Measurements from ENCODE around the gene POLR2J2. TPM values are rescaled to one million over a fixed set of nuclear protein-coding genes. Genes with fewer than 3 reads are reported as not detected.
"Not testable (repeated sequence)": the region's sequence is repeated elsewhere in the genome, so short reads cannot be mapped to it uniquely, and the experiment has no call there.

The POLR2J2 gene
- total and polyA plus RNA-seq, 10 of the 15 experiments (the other 5 are each of a cell fraction or from before 2014, with no cell fraction given) = 0.80 to 16.3 (median 6.6) TPM

DNA sequence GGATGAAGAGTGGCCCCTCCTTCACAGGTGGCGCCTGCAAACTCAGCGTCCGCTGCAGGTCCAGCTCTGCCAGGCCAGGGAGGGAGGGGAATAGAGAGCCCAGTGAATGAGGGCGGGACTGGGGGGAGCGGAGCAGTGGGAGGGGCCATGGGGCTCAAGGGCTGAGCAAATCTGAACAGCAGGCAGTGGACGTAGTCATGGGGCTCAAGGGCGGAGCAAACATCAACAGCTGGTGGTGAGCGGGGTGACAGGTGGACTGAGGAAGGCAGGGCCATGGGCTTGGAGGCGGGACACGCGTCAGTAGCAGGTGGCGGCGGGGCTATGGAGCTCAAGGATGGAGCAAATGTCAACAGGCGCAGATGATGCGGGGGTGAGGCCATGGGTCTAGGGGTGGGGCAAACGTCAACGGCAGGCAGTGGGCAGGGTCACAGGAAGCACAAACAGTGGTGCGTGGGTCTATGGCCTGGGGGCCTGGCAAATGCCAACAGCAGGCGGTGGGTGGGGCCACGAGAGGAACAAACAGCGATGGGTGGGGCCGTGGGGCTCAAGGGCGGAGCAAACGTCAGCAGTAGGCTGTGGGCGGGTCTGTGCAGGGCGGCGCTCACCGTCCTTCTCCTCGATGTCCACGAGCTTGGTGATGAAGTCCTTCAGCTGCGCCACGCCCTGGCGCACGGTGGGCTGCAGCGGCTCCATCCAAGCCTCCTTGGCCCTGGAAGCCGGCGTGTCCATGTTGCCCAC, 17.0 kb upstream of the POLR2J2 start:
- FAIRE-seq; H3K9me3 ChIP-seq (replicated peaks; ENCODE audit: control insufficient read depth, insufficient read depth, low read length); DNase-seq (ENCODE audit: low read depth, low spot score); H3K79me2 ChIP-seq (ENCODE audit: control insufficient read depth, insufficient read depth, low read length); POLR2A ChIA-PET; H3K27ac ChIP-seq (ENCODE audit: control insufficient read depth, insufficient read depth); intact Hi-C loops (cut with micrococcal nuclease; ENCODE audit: unreplicated experiment); H4K20me1 ChIP-seq (ENCODE audit: control insufficient read depth, insufficient read depth); in situ Hi-C loops (cut with MboI); H2AFZ ChIP-seq (ENCODE audit: control insufficient read depth, low read depth, low read length); H3K36me3 ChIP-seq (ENCODE audit: control insufficient read depth in 2 of 2, insufficient read depth in 2 of 2, low read length in 1 of 2); SMC1A ChIA-PET (ENCODE audit: uncharacterized antibody, unreplicated experiment); H3K4me2 ChIP-seq (ENCODE audit: control insufficient read depth, insufficient read depth); BruUV-seq (replicated peaks); RAD21 ChIA-PET (ENCODE audit: unreplicated experiment); H3K9ac ChIP-seq (ENCODE audit: control insufficient read depth, insufficient read depth, low read length); CTCF ChIA-PET; H3K4me1 ChIP-seq (ENCODE audit: control insufficient read depth, insufficient read depth, low read length); H3K4me3 ChIP-seq; H3K27me3 ChIP-seq (replicated peaks in 1 of 2; ENCODE audit: control insufficient read depth in 2 of 2, insufficient read depth in 2 of 2, low read length in 1 of 2): not testable (repeated sequence)
- peak; percentile 94 for ATAC-seq
- WGBS (ENCODE audit: insufficient coverage, insufficient replicate concordance, low lambda C conversion rate, missing lambda C conversion rate) = no CpG with 5 or more reads among the region's 37 CpGs

DNA sequence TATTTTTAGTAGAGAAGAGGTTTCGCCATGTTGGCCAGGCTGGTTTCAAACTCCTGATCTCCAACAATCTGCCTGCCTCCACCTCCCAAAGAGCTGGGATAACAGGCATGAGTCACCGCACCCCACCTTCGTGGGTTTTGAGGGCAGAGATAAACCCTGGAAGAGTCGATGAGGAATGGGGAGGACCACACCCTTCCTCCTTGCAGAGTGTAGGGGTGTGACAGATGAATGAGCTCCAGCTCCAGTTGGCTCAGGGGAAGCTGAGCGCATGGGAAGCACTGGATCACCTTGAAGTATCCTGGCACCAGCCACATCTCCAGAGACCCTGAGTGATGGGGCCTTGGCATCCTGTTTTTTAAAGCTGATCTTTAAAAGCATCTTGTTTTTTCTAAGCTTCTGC, 11.1 kb upstream of the POLR2J2 start:
- H2AFZ ChIP-seq (ENCODE audit: control insufficient read depth, low read depth, low read length); FAIRE-seq; H3K4me3 ChIP-seq; H3K27me3 ChIP-seq (replicated peaks in 1 of 2; ENCODE audit: control insufficient read depth in 2 of 2, insufficient read depth in 2 of 2, low read length in 1 of 2); DNase-seq (ENCODE audit: low read depth, low spot score); H3K9ac ChIP-seq (ENCODE audit: control insufficient read depth, insufficient read depth, low read length); intact Hi-C loops (cut with micrococcal nuclease; ENCODE audit: unreplicated experiment); H3K4me2 ChIP-seq (ENCODE audit: control insufficient read depth, insufficient read depth); H3K36me3 ChIP-seq (ENCODE audit: control insufficient read depth in 2 of 2, insufficient read depth in 2 of 2, low read length in 1 of 2); H3K27ac ChIP-seq (ENCODE audit: control insufficient read depth, insufficient read depth); CTCF ChIA-PET; SMC1A ChIA-PET (ENCODE audit: uncharacterized antibody, unreplicated experiment); ATAC-seq; POLR2A ChIA-PET; H4K20me1 ChIP-seq (ENCODE audit: control insufficient read depth, insufficient read depth); H3K79me2 ChIP-seq (ENCODE audit: control insufficient read depth, insufficient read depth, low read length); H3K9me3 ChIP-seq (replicated peaks; ENCODE audit: control insufficient read depth, insufficient read depth, low read length); RAD21 ChIA-PET (ENCODE audit: unreplicated experiment); H3K4me1 ChIP-seq (ENCODE audit: control insufficient read depth, insufficient read depth, low read length); BruUV-seq (replicated peaks); in situ Hi-C loops (cut with MboI): not testable (repeated sequence)
- no CpG with 5 or more reads among the region's 5 CpGs for WGBS (ENCODE audit: insufficient coverage, insufficient replicate concordance, low lambda C conversion rate, missing lambda C conversion rate)

DNA sequence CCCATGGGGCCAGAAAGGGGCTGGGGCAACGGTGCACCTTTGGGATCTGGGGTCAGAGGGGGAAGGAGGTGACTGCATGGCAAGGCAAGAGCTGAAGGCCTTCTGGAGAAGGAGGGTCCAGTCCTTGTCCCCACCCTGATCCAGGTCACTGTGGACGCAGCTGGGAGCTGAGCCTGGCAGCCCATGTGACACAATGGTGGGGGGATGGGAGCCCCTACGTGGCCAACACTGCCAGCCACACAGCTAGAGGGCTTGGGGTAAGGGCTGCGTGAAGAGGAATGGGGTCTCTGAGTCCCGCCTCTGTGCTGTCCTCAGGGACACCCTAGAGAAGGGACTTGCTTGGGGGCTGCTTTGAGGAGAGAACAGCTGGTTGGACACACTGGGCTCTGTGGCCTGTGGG, 9.3 kb upstream of the POLR2J2 start:
- DNase-seq (ENCODE audit: low read depth, low spot score); POLR2A ChIA-PET; H3K4me3 ChIP-seq; H3K27ac ChIP-seq (ENCODE audit: control insufficient read depth, insufficient read depth); H4K20me1 ChIP-seq (ENCODE audit: control insufficient read depth, insufficient read depth); BruUV-seq (replicated peaks); H2AFZ ChIP-seq (ENCODE audit: control insufficient read depth, low read depth, low read length); CTCF ChIA-PET; H3K9ac ChIP-seq (ENCODE audit: control insufficient read depth, insufficient read depth, low read length); H3K4me1 ChIP-seq (ENCODE audit: control insufficient read depth, insufficient read depth, low read length); RAD21 ChIA-PET (ENCODE audit: unreplicated experiment); FAIRE-seq; H3K4me2 ChIP-seq (ENCODE audit: control insufficient read depth, insufficient read depth); H3K9me3 ChIP-seq (replicated peaks; ENCODE audit: control insufficient read depth, insufficient read depth, low read length); H3K79me2 ChIP-seq (ENCODE audit: control insufficient read depth, insufficient read depth, low read length); H3K27me3 ChIP-seq (replicated peaks in 1 of 2; ENCODE audit: control insufficient read depth in 2 of 2, insufficient read depth in 2 of 2, low read length in 1 of 2); ATAC-seq; SMC1A ChIA-PET (ENCODE audit: uncharacterized antibody, unreplicated experiment); H3K36me3 ChIP-seq (ENCODE audit: control insufficient read depth in 2 of 2, insufficient read depth in 2 of 2, low read length in 1 of 2); in situ Hi-C loops (cut with MboI); intact Hi-C loops (cut with micrococcal nuclease; ENCODE audit: unreplicated experiment): not testable (repeated sequence)
- WGBS (ENCODE audit: insufficient coverage, insufficient replicate concordance, low lambda C conversion rate, missing lambda C conversion rate) = no CpG with 5 or more reads among the region's 5 CpGs

DNA sequence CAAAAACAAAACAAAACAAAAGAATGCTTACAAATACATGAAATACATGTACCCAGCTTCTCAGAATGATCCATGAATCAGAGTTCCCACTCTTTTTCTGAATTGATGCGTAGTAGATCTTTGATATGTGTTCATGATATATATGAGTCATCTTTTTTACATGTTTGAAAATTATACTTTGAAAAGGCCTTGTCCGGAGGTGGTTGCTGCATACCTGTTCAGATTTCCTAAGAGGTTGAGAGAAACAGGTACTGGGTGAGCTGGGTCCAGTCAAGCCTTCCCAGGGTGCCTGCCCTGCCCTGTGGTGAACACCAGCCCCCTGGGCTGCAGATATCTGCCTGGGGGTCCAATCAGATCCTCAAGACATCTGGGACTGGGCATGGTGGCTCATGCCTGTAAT, 4.1 kb upstream of the POLR2J2 start:
- ATAC-seq; H3K9me3 ChIP-seq (replicated peaks; ENCODE audit: control insufficient read depth, insufficient read depth, low read length); H3K27me3 ChIP-seq (replicated peaks in 1 of 2; ENCODE audit: control insufficient read depth in 2 of 2, insufficient read depth in 2 of 2, low read length in 1 of 2); RAD21 ChIA-PET (ENCODE audit: unreplicated experiment); H3K36me3 ChIP-seq (ENCODE audit: control insufficient read depth in 2 of 2, insufficient read depth in 2 of 2, low read length in 1 of 2); in situ Hi-C loops (cut with MboI); BruUV-seq (replicated peaks); H3K9ac ChIP-seq (ENCODE audit: control insufficient read depth, insufficient read depth, low read length); CTCF ChIA-PET; DNase-seq (ENCODE audit: low read depth, low spot score); H3K4me3 ChIP-seq; H3K4me1 ChIP-seq (ENCODE audit: control insufficient read depth, insufficient read depth, low read length); H3K27ac ChIP-seq (ENCODE audit: control insufficient read depth, insufficient read depth); SMC1A ChIA-PET (ENCODE audit: uncharacterized antibody, unreplicated experiment); H4K20me1 ChIP-seq (ENCODE audit: control insufficient read depth, insufficient read depth); H3K4me2 ChIP-seq (ENCODE audit: control insufficient read depth, insufficient read depth); FAIRE-seq; H3K79me2 ChIP-seq (ENCODE audit: control insufficient read depth, insufficient read depth, low read length); H2AFZ ChIP-seq (ENCODE audit: control insufficient read depth, low read depth, low read length); POLR2A ChIA-PET; intact Hi-C loops (cut with micrococcal nuclease; ENCODE audit: unreplicated experiment): not testable (repeated sequence)
- WGBS (ENCODE audit: insufficient coverage, insufficient replicate concordance, low lambda C conversion rate, missing lambda C conversion rate) = 25% methylated on average over 1 of the region's 2 CpGs
